GM08714 (cell line): ENCODE data around the gene NAA11.
"Not testable (repeated sequence)": the region's sequence is repeated elsewhere in the genome, so short reads cannot be mapped to it uniquely, and the experiment has no call there.

ENCODE experiments used
- H3K4me3 ChIP-seq: fragments of 200-500 bp; sonication (Bioruptor generic); 2 replicates; pipeline ENCODE4 v1.5.1; 2014; ENCODE audit warnings: mild to moderate bottlenecking, low read length, inconsistent platforms
- ZNF274 ChIP-seq: IDR thresholded peaks from 2 replicates; pipeline ENCODE4 v1.6.1; 2012; ENCODE audit warnings: mild to moderate bottlenecking, low read depth, low read length

The NAA11 gene

GRCh38 chr4:79296768-79297428 lies 29.0 kb downstream of the NAA11 start:
- H3K4me3 ChIP-seq, result no peak overlapping the region
- TF ChIP-seq ZNF274, result no peak

GRCh38 chr4:79295086-79295485 lies 30.8 kb downstream of the NAA11 start:
- no peak overlapping the region for H3K4me3 ChIP-seq
- no peak for TF ChIP-seq ZNF274

- H3K4me3 ChIP-seq, result no peak overlapping the region
- no peak for TF ChIP-seq ZNF274
Observed at GRCh38 chr4:79294064-79294463, 31.8 kb downstream of the NAA11 start.

GRCh38 chr4:79292008-79292407 lies 33.9 kb downstream of the NAA11 start:
- no peak for TF ChIP-seq ZNF274

GRCh38 chr4:79290376-79290775 lies 35.5 kb downstream of the NAA11 start:
- no peak for TF ChIP-seq ZNF274
- no peak overlapping the region for H3K4me3 ChIP-seq

More at GRCh38 chr4:79292008-79292407, 33.9 kb downstream of the NAA11 start:
- no peak overlapping the region for H3K4me3 ChIP-seq

- TF ChIP-seq ZNF274, result no peak
- H3K4me3 ChIP-seq, result no peak overlapping the region
Observed at GRCh38 chr4:79288185-79288584, 37.7 kb downstream of the NAA11 start.

- no peak for TF ChIP-seq ZNF274
- H3K4me3 ChIP-seq, result no peak overlapping the region
Observed at GRCh38 chr4:79287718-79288117, 38.1 kb downstream of the NAA11 start.

GRCh38 chr4:79287076-79287475 lies 38.8 kb downstream of the NAA11 start:
- no peak overlapping the region for H3K4me3 ChIP-seq
- no peak for TF ChIP-seq ZNF274

- no peak overlapping the region for H3K4me3 ChIP-seq
- TF ChIP-seq ZNF274, result no peak
Observed at GRCh38 chr4:79281566-79282359, 44.1 kb downstream of the NAA11 start.

GRCh38 chr4:79277467-79277866 lies 48.4 kb downstream of the NAA11 start:
- H3K4me3 ChIP-seq, result not testable (repeated sequence)

GRCh38 chr4:79273915-79274314 lies 51.9 kb downstream of the NAA11 start:
- H3K4me3 ChIP-seq, result no peak overlapping the region
- TF ChIP-seq ZNF274, result no peak

GRCh38 chr4:79272761-79273160 lies 53.1 kb downstream of the NAA11 start:
- no peak for TF ChIP-seq ZNF274

GRCh38 chr4:79272126-79272525 lies 53.7 kb downstream of the NAA11 start:
- TF ChIP-seq ZNF274, result no peak
- no peak overlapping the region for H3K4me3 ChIP-seq

More at GRCh38 chr4:79272761-79273160, 53.1 kb downstream of the NAA11 start:
- no peak overlapping the region for H3K4me3 ChIP-seq

GRCh38 chr4:79267671-79268070 lies 58.2 kb downstream of the NAA11 start:
- no peak overlapping the region for H3K4me3 ChIP-seq
- no peak for TF ChIP-seq ZNF274
